HG02571 (cell line): ENCODE data around the gene TBC1D23.
"Not testable (repeated sequence)": the region's sequence is repeated elsewhere in the genome, so short reads cannot be mapped to it uniquely, and the experiment has no call there.

Experiments used
- ATAC-seq: cut with Tn5 transposase; IDR thresholded peaks from one replicate; pipeline ENCODE4 v1.9.1; 2021; ENCODE audit warnings: mild to moderate bottlenecking, moderate library complexity; ENCODE audit not compliant: unreplicated experiment

TBC1D23 gene

GRCh38 chr3:100339786-100340185 is 79.0 kb downstream of the TBC1D23 start:
- no peak for ATAC-seq

GRCh38 chr3:100340527-100340926 is 79.7 kb downstream of the TBC1D23 start:
- no peak for ATAC-seq

- no peak for ATAC-seq
These were observed 87.9 kb downstream of the TBC1D23 start for GRCh38 chr3:100348727-100349126.

GRCh38 chr3:100351770-100352169 is 91.0 kb downstream of the TBC1D23 start:
- ATAC-seq, result not testable (repeated sequence)

- ATAC-seq, result no peak
These were observed 91.8 kb downstream of the TBC1D23 start for GRCh38 chr3:100352296-100353231.

GRCh38 chr3:100354850-100355249 is 94.1 kb downstream of the TBC1D23 start:
- no peak for ATAC-seq

GRCh38 chr3:100358413-100358812 is 97.6 kb downstream of the TBC1D23 start:
- no peak for ATAC-seq

GRCh38 chr3:100359035-100359434 is 98.2 kb downstream of the TBC1D23 start:
- no peak for ATAC-seq

GRCh38 chr3:100360757-100361496 is 100.1 kb downstream of the TBC1D23 start:
- no peak for ATAC-seq

- no peak for ATAC-seq
These were observed 101.1 kb downstream of the TBC1D23 start for GRCh38 chr3:100361897-100362296.

- ATAC-seq, result no peak
These were observed 103.6 kb downstream of the TBC1D23 start for GRCh38 chr3:100364421-100364820.

- ATAC-seq, result no peak
These were observed 105.6 kb downstream of the TBC1D23 start for GRCh38 chr3:100366424-100366823.

- ATAC-seq, result no peak
These were observed 107.6 kb downstream of the TBC1D23 start for GRCh38 chr3:100368441-100368840.

GRCh38 chr3:100370756-100371155 is 110.0 kb downstream of the TBC1D23 start:
- no peak for ATAC-seq

- ATAC-seq, result no peak
These were observed 113.7 kb downstream of the TBC1D23 start for GRCh38 chr3:100374521-100374920.
